ENCODE data around the gene MGAT4A.
A peak's percentile ranks its signal among the peaks of the same experiment; 100 is the strongest.

The MGAT4A gene

DNA sequence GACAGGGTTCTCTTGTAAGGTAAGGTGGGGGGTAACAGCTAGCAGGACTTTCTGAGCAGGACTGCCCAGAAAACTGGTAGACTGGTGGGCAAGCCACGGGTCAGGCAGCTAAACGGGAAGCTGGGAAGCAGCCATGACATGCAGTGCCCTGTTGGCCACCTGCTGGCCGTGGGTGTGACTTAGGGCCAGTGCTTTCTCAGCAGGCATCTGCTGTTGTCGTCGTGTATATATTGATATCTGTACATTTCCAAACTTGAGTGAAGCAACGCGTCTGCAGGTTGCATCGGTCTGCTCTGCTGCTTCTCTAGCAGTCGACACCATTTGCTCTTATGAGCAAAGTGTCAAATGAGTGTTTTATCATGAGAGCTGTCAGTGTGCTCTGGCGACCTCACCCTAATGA lies 153.6 kb downstream of the MGAT4A start:
- Histone ChIP-seq H3K9ac (ENCODE audit: low read depth, low read length, poor library complexity, severe bottlenecking) (no peak overlapping the region), H3K36me3 (ENCODE audit: insufficient read depth, low read length) (peaks cover 25% of the 10 kb centered on the region; the same call in 1 of the 2 replicates)
- TF ChIP-seq EZH2phosphoT487 (IDR thresholded peaks at IDR 0.05; ENCODE audit: borderline replicate concordance) (no peak), CTCF (conservative IDR thresholded peaks at IDR 0.05; ENCODE audit: low read length) (peak; percentile 17; the same call in 1 of the 2 replicates)

GRCh38 chr2:98576666-98577312 lies 154.1 kb downstream of the MGAT4A start:
- no peaks in the 10 kb centered on the region for H3K9me3 ChIP-seq (ENCODE audit: insufficient read depth, low read depth, low read length)
- no peak overlapping the region for H2AFZ ChIP-seq (ENCODE audit: low read length)
- H3K9me2 ChIP-seq (replicated peaks; ENCODE audit: low read depth, low read length), result no peaks in the 10 kb centered on the region
- H4K20me1 ChIP-seq (ENCODE audit: insufficient read depth, low read length, poor library complexity, severe bottlenecking), result no peaks in the 10 kb centered on the region
- no peaks in the 10 kb centered on the region for H3K4me1 ChIP-seq (ENCODE audit: insufficient read depth, low read length, poor library complexity, severe bottlenecking)
- H3K4me2 ChIP-seq (ENCODE audit: low read depth, low read length, poor library complexity, severe bottlenecking), result no peak overlapping the region
- H3K79me2 ChIP-seq (ENCODE audit: insufficient read depth, low read length), result no peaks in the 10 kb centered on the region
- no peak overlapping the region for H3K9ac ChIP-seq (ENCODE audit: low read depth, low read length, poor library complexity, severe bottlenecking)
- H3K4me3 ChIP-seq (ENCODE audit: low read length, poor library complexity, severe bottlenecking), result no peak overlapping the region
- peaks cover 23% of the 10 kb centered on the region; the same call in 1 of the 2 replicates for H3K36me3 ChIP-seq (ENCODE audit: insufficient read depth, low read length)
- TF ChIP-seq EZH2phosphoT487 (IDR thresholded peaks at IDR 0.05; ENCODE audit: borderline replicate concordance) (no peak), CTCF (conservative IDR thresholded peaks at IDR 0.05; ENCODE audit: low read length) (no peak)
- H3F3A ChIP-seq (ENCODE audit: low read depth), result no peaks in the 10 kb centered on the region
- no peaks in the 10 kb centered on the region for H3K27me3 ChIP-seq (ENCODE audit: insufficient read depth, low read length, poor library complexity, severe bottlenecking)

More for the DNA sequence above, 153.6 kb downstream of the MGAT4A start:
- no peaks in the 10 kb centered on the region for H3K79me2 ChIP-seq (ENCODE audit: insufficient read depth, low read length)
- no peaks in the 10 kb centered on the region for H3K9me2 ChIP-seq (replicated peaks; ENCODE audit: low read depth, low read length)
- no peaks in the 10 kb centered on the region for H3K4me1 ChIP-seq (ENCODE audit: insufficient read depth, low read length, poor library complexity, severe bottlenecking)
- no peaks in the 10 kb centered on the region for H3K27me3 ChIP-seq (ENCODE audit: insufficient read depth, low read length, poor library complexity, severe bottlenecking)
- H3K4me3 ChIP-seq (ENCODE audit: low read length, poor library complexity, severe bottlenecking), result no peak overlapping the region
- H3K4me2 ChIP-seq (ENCODE audit: low read depth, low read length, poor library complexity, severe bottlenecking), result no peak overlapping the region
- no peak overlapping the region for H2AFZ ChIP-seq (ENCODE audit: low read length)
- no peaks in the 10 kb centered on the region for H4K20me1 ChIP-seq (ENCODE audit: insufficient read depth, low read length, poor library complexity, severe bottlenecking)
- no peaks in the 10 kb centered on the region for H3K9me3 ChIP-seq (ENCODE audit: insufficient read depth, low read depth, low read length)
- no peaks in the 10 kb centered on the region for H3F3A ChIP-seq (ENCODE audit: low read depth)

- no peak for TF ChIP-seq CTCF (conservative IDR thresholded peaks at IDR 0.05; ENCODE audit: low read length)
- no peak for TF ChIP-seq EZH2phosphoT487 (IDR thresholded peaks at IDR 0.05; ENCODE audit: borderline replicate concordance)
- Histone ChIP-seq H4K20me1 (ENCODE audit: insufficient read depth, low read length, poor library complexity, severe bottlenecking) (no peaks in the 10 kb centered on the region), H3K36me3 (ENCODE audit: insufficient read depth, low read length) (peaks cover 34% of the 10 kb centered on the region; the same call in 1 of the 2 replicates), H3K4me2 (ENCODE audit: low read depth, low read length, poor library complexity, severe bottlenecking) (no peak overlapping the region), H2AFZ (ENCODE audit: low read length) (no peak overlapping the region), H3K4me1 (ENCODE audit: insufficient read depth, low read length, poor library complexity, severe bottlenecking) (no peaks in the 10 kb centered on the region), H3F3A (ENCODE audit: low read depth) (no peaks in the 10 kb centered on the region), H3K4me3 (ENCODE audit: low read length, poor library complexity, severe bottlenecking) (no peak overlapping the region), H3K9ac (ENCODE audit: low read depth, low read length, poor library complexity, severe bottlenecking) (no peak overlapping the region), H3K9me3 (ENCODE audit: insufficient read depth, low read depth, low read length) (no peaks in the 10 kb centered on the region), H3K79me2 (ENCODE audit: insufficient read depth, low read length) (no peaks in the 10 kb centered on the region), H3K9me2 (replicated peaks; ENCODE audit: low read depth, low read length) (no peaks in the 10 kb centered on the region), H3K27me3 (ENCODE audit: insufficient read depth, low read length, poor library complexity, severe bottlenecking) (no peaks in the 10 kb centered on the region)
These were observed 157.5 kb downstream of the MGAT4A start for GRCh38 chr2:98573426-98573825.

Data from Loucy (cell line).